ENCODE measurements around the gene ZKSCAN1. TPM values are rescaled to one million over a fixed set of nuclear protein-coding genes. Genes with fewer than 3 reads are reported as not detected.

ZKSCAN1 gene
- total and polyA plus RNA-seq, 7 donors = 8.4 to 32.7 (median 27.8) TPM

DNA sequence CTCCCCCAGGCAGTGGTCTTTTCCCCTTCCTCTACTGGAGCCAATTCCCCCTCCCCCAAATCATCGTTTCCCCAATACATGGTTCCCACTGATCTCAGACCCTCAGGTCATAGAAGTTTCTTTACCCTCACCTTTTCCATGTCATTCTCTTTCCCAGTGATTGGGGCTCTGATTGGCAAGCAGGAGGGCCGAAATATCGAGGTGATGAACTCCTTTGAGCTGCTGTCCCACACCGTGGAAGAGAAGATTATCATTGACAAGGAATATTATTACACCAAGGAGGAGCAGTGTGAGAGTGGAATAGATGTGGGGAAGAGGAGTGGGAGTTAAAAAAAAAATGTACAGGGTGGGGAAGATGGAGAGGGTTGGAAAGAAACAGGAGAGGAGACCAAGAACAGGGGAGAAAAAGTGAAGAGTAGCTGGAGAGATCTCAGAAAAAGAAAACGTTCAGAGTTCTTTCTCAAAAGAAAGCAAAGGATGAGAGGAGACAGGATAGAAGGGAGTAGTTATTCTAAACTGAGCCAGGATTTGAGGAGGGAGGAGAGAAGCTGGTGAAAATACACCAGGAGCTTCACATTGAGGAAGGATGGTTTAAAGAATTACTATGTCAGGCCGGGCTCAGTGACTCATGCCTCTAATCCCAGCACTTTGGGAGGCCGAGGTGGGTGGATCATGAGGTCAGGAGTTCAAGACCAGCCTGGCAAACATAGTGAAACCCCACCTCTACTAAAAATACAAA is 74.2 kb downstream of the ZKSCAN1 start:
- intact Hi-C loops (cut with DNase I) = loop anchor here (2.0 to 10.0 kb wide), 2 partner anchors 37 to 175 kb away; partner anchors contain the start of genes MBLAC1 and TRIM4
- TF ChIP-seq POLR2A (IDR thresholded peaks at IDR 0.05) = no peak
- TF ChIP-seq, protein P1, sequence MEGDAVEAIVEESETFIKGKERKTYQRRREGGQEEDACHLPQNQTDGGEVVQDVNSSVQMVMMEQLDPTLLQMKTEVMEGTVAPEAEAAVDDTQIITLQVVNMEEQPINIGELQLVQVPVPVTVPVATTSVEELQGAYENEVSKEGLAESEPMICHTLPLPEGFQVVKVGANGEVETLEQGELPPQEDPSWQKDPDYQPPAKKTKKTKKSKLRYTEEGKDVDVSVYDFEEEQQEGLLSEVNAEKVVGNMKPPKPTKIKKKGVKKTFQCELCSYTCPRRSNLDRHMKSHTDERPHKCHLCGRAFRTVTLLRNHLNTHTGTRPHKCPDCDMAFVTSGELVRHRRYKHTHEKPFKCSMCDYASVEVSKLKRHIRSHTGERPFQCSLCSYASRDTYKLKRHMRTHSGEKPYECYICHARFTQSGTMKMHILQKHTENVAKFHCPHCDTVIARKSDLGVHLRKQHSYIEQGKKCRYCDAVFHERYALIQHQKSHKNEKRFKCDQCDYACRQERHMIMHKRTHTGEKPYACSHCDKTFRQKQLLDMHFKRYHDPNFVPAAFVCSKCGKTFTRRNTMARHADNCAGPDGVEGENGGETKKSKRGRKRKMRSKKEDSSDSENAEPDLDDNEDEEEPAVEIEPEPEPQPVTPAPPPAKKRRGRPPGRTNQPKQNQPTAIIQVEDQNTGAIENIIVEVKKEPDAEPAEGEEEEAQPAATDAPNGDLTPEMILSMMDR (IDR thresholded peaks at IDR 0.05) = no peak
- Histone ChIP-seq H3K4me1 (peaks cover 0 to 62% (median 53%) of the 10 kb centered on the region in 4 donors), H3K36me3 (peaks cover 32 to 48% (median 41%) of the 10 kb centered on the region in 4 donors), H3K9me3 (no peaks in the 10 kb centered on the region), H3K4me3 (peak overlapping the region; percentile 54 to 91 (median 71)), H3K27ac (peak overlapping the region; percentile 86 to 94 (median 88)), H3K27me3 (no peaks in the 10 kb centered on the region)
- WGBS, 2 donors = 18 to 42% methylated on average over 7 of the region's 7 CpGs
- DNase-seq = no peak

DNA sequence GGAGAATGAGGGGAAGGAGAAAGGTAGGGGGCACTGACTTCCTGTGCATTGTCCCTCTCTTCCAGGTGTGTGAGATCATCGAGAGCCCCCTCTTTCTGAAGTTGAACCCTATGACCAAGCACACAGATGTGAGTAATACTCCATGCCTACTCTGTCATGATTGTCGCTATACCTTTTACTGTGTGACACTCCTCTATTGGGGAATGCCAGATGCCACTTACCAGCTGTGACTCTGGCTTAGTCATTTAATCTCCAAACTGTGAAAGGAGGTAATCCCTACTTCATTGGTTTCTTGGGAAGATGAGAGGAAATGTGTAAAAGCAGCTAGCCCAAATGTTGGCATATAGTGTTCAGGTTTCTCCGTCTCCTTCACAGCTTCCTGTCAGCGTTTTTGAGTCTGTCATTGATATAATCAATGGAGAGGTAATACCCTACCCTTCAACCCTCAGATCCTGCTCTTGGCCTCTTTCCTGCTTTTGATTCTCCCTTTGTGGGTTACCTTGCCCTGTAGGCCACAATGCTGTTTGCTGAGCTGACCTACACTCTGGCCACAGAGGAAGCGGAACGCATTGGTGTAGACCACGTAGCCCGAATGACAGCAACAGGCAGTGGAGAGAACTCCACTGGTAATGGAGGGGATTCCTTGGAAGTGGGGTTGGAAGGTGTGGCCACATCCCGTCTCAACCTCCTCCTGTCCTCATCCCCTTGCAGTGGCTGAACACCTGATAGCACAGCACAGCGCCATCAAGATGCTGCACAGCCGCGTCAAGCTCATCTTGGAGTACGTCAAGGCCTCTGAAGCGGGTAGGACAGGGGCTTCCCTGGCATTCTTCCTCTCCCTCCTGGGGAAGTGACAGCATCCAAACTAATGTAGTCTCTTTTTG is 75.4 kb downstream of the ZKSCAN1 start:
- TF ChIP-seq EP300 (IDR thresholded peaks at IDR 0.05) (no peak), POLR2AphosphoS5 (IDR thresholded peaks at IDR 0.05) (no peak), POLR2A (IDR thresholded peaks at IDR 0.05) (no peak)
- TF ChIP-seq, protein P1 (IDR thresholded peaks at IDR 0.05) = no peak
- no peak overlapping the region for H3K27ac ChIP-seq
- peaks cover 44 to 59% (median 50%) of the 10 kb centered on the region in 4 donors for H3K36me3 ChIP-seq
- no peaks in the 10 kb centered on the region for H3K9me3 ChIP-seq
- intact Hi-C loops (cut with DNase I) = no loop called here
- no peaks in the 10 kb centered on the region for H3K27me3 ChIP-seq
- H3K4me3 ChIP-seq = no peak overlapping the region
- H3K4me1 ChIP-seq = peaks cover 0 to 52% (median 47%) of the 10 kb centered on the region in 4 donors
- no peak for DNase-seq
- 89 to 90% methylated on average over 14 of the region's 14 CpGs for WGBS, 2 donors

Other genes starting within 250 kb of the ZKSCAN1 start
- gene CYP3A4, start 231.4 kb upstream of the ZKSCAN1 start, total RNA-seq = not detected
- gene CYP3A4, start 231.4 kb upstream of the ZKSCAN1 start, polyA plus RNA-seq = 1 to 10 TPM in 1 of 3 donors, under 1 TPM in 2; 0.25 to 3.6 (median 0.69) TPM
- gene CYP3A43, start 187.6 kb upstream of the ZKSCAN1 start, total RNA-seq = 1 to 10 TPM in 1 of 4 donors, not detected in 3; 1.4 TPM
- gene CYP3A43, start 187.6 kb upstream of the ZKSCAN1 start, polyA plus RNA-seq = not detected
- gene OR2AE1, start 138.6 kb upstream of the ZKSCAN1 start, total RNA-seq = not detected
- under 1 TPM in 1 of 3 donors, not detected in 2; 0.06 TPM for gene OR2AE1, start 138.6 kb upstream of the ZKSCAN1 start, polyA plus RNA-seq
- 10 to 100 TPM; 21.9 to 33.2 (median 29.6) TPM for gene TRIM4, start 96.1 kb upstream of the ZKSCAN1 start, total RNA-seq
- 10 to 100 TPM; 12.5 to 18.0 (median 17.4) TPM for gene TRIM4, start 96.1 kb upstream of the ZKSCAN1 start, polyA plus RNA-seq
- gene GJC3, start 86.0 kb upstream of the ZKSCAN1 start, total RNA-seq = under 1 TPM in 3 of 4 donors, not detected in 1; 0.33 to 0.95 (median 0.71) TPM
- gene GJC3, start 86.0 kb upstream of the ZKSCAN1 start, polyA plus RNA-seq = under 1 TPM in 1 of 3 donors, not detected in 2; 0.31 TPM
- gene AZGP1, start 39.6 kb upstream of the ZKSCAN1 start, total RNA-seq = 10 to 100 TPM in 1 of 4 donors, 1 to 10 TPM in 2, under 1 TPM in 1; 0.66 to 17.1 (median 4.1) TPM
- gene AZGP1, start 39.6 kb upstream of the ZKSCAN1 start, polyA plus RNA-seq = 10 to 100 TPM in 1 of 3 donors, 1 to 10 TPM in 2; 4.6 to 10.2 (median 7.9) TPM
- 10 to 100 TPM; 14.7 to 21.8 (median 17.4) TPM for gene ZSCAN21, start 34.2 kb downstream of the ZKSCAN1 start, total RNA-seq
- 1 to 10 TPM; 4.2 to 4.3 (median 4.2) TPM for gene ZSCAN21, start 34.2 kb downstream of the ZKSCAN1 start, polyA plus RNA-seq
- gene ZNF3, start 66.1 kb downstream of the ZKSCAN1 start, total RNA-seq = 10 to 100 TPM; 17.9 to 28.0 (median 22.6) TPM
- gene ZNF3, start 66.1 kb downstream of the ZKSCAN1 start, polyA plus RNA-seq = 10 to 100 TPM; 17.1 to 19.2 (median 18.8) TPM
- 10 to 100 TPM; 58.4 to 87.4 (median 68.4) TPM for gene COPS6, start 73.4 kb downstream of the ZKSCAN1 start, total RNA-seq
- 10 to 100 TPM; 80.2 to 91.3 (median 87.1) TPM for gene COPS6, start 73.4 kb downstream of the ZKSCAN1 start, polyA plus RNA-seq
- 10 to 100 TPM; 30.7 to 43.6 (median 37.4) TPM for gene MCM7, start 85.8 kb downstream of the ZKSCAN1 start, total RNA-seq
- gene MCM7, start 85.8 kb downstream of the ZKSCAN1 start, polyA plus RNA-seq = 10 to 100 TPM; 29.6 to 99.3 (median 32.4) TPM
- gene AP4M1, start 86.0 kb downstream of the ZKSCAN1 start, total RNA-seq = 10 to 100 TPM; 18.1 to 26.6 (median 20.8) TPM
- gene AP4M1, start 86.0 kb downstream of the ZKSCAN1 start, polyA plus RNA-seq = 10 to 100 TPM; 14.6 to 17.3 (median 16.2) TPM
- 10 to 100 TPM; 56.6 to 87.8 (median 65.2) TPM for gene TAF6, start 103.8 kb downstream of the ZKSCAN1 start, total RNA-seq
- gene TAF6, start 103.8 kb downstream of the ZKSCAN1 start, polyA plus RNA-seq = 10 to 100 TPM; 18.0 to 37.8 (median 18.7) TPM
- 10 to 100 TPM; 13.9 to 26.6 (median 15.5) TPM for gene CNPY4, start 104.0 kb downstream of the ZKSCAN1 start, total RNA-seq
- gene CNPY4, start 104.0 kb downstream of the ZKSCAN1 start, polyA plus RNA-seq = 10 to 100 TPM in 1 of 3 donors, 1 to 10 TPM in 2; 4.4 to 14.2 (median 5.4) TPM
- 1 to 10 TPM; 2.5 to 5.8 (median 4.3) TPM for gene MBLAC1, start 111.4 kb downstream of the ZKSCAN1 start, total RNA-seq
- 1 to 10 TPM; 1.6 to 4.2 (median 2.6) TPM for gene MBLAC1, start 111.4 kb downstream of the ZKSCAN1 start, polyA plus RNA-seq
- gene LAMTOR4, start 133.3 kb downstream of the ZKSCAN1 start, total RNA-seq = 100 to 1,000 TPM; 222 to 309 (median 264) TPM
- gene LAMTOR4, start 133.3 kb downstream of the ZKSCAN1 start, polyA plus RNA-seq = 100 to 1,000 TPM; 409 to 626 (median 469) TPM
- gene TRAPPC14, start 143.1 kb downstream of the ZKSCAN1 start, total RNA-seq = 10 to 100 TPM in 1 of 4 donors, 1 to 10 TPM in 3; 3.9 to 11.6 (median 6.3) TPM
- gene TRAPPC14, start 143.1 kb downstream of the ZKSCAN1 start, polyA plus RNA-seq = 10 to 100 TPM; 14.4 to 39.3 (median 15.3) TPM
- 1 to 10 TPM; 1.2 to 6.4 (median 3.1) TPM for gene GAL3ST4, start 153.0 kb downstream of the ZKSCAN1 start, total RNA-seq
- 1 to 10 TPM; 1.2 to 6.2 (median 3.9) TPM for gene GAL3ST4, start 153.0 kb downstream of the ZKSCAN1 start, polyA plus RNA-seq
- gene GPC2, start 161.8 kb downstream of the ZKSCAN1 start, total RNA-seq = 1 to 10 TPM in 1 of 4 donors, under 1 TPM in 3; 0.41 to 1.7 (median 0.60) TPM
- gene GPC2, start 161.8 kb downstream of the ZKSCAN1 start, polyA plus RNA-seq = 1 to 10 TPM in 1 of 3 donors, not detected in 2; 5.3 TPM
- gene STAG3, start 162.3 kb downstream of the ZKSCAN1 start, total RNA-seq = under 1 TPM in 2 of 4 donors, not detected in 2; 0.14 to 0.36 TPM
- 10 to 100 TPM in 1 of 3 donors, 1 to 10 TPM in 1, under 1 TPM in 1; 0.92 to 32.6 (median 3.6) TPM for gene STAG3, start 162.3 kb downstream of the ZKSCAN1 start, polyA plus RNA-seq
- under 1 TPM in 3 of 4 donors, not detected in 1; 0.16 to 0.95 (median 0.36) TPM for gene PVRIG, start 204.4 kb downstream of the ZKSCAN1 start, total RNA-seq
- gene PVRIG, start 204.4 kb downstream of the ZKSCAN1 start, polyA plus RNA-seq = 10 to 100 TPM in 1 of 3 donors, under 1 TPM in 1, not detected in 1; 0.60 to 12.0 TPM